ENCODE results near the gene CHTF8.

DNA sequence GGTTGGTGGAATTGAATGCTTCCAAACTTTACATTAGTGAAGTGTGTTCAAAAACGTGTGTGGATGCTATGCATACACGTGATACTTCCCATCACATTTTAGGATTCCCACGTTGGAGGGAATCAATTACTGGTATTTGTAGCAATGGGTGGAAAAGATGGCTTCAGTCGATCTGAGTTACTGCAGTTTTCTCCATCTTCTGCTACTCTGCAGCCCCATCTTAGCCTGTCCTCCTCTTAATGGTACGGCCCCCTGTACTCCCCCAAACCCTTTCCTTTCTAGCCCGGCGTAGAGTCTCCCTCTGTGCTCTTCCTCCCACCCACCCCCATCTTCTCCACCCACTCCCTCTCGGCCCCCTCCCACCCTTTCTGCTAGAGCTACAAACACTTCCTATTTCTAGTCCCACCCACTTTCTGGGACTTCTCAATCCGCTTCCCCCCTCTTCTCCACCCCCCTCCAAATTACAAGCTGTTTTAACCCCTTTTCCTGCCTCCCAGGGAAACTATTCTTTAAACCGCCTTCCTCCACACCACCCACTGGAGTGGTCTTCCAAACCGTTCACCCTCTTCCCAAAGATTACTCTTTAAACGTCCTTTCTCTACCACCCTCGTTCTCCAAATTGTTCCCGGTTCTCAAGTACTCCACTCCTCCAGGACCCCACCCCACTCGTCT is 1.1 kb downstream of the CHTF8 start:
- TF ChIP-seq, protein P1, sequence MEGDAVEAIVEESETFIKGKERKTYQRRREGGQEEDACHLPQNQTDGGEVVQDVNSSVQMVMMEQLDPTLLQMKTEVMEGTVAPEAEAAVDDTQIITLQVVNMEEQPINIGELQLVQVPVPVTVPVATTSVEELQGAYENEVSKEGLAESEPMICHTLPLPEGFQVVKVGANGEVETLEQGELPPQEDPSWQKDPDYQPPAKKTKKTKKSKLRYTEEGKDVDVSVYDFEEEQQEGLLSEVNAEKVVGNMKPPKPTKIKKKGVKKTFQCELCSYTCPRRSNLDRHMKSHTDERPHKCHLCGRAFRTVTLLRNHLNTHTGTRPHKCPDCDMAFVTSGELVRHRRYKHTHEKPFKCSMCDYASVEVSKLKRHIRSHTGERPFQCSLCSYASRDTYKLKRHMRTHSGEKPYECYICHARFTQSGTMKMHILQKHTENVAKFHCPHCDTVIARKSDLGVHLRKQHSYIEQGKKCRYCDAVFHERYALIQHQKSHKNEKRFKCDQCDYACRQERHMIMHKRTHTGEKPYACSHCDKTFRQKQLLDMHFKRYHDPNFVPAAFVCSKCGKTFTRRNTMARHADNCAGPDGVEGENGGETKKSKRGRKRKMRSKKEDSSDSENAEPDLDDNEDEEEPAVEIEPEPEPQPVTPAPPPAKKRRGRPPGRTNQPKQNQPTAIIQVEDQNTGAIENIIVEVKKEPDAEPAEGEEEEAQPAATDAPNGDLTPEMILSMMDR (IDR thresholded peaks at IDR 0.05; ENCODE audit: low read length): no peak
- no peak for TF ChIP-seq EZH2 (IDR thresholded peaks at IDR 0.05; ENCODE audit: borderline replicate concordance, low read length)
